ENCODE measurements around the gene GAB2.

The GAB2 gene

DNA sequence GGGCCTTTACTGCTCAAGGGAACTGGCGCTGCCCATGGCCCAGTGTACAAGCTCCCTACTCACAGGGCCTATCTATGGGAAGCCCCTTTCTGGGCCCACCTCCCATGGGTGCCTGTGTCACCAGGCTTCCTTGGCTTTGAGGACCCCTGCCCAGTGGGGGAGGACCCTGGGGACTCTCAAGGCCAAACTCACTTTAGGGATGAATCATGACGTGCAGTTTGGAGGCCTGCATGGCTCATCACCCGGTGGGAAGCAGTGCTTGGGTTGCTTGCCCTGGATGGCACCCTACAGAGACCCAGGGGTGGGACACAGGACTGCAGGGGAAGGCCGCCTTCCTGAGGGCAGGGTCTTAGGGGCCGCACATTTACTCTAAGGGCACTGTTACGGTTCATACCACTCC lies 245.7 kb downstream of the GAB2 start:
- DNase-seq: no peak

GRCh38 chr11:78170874-78171549 lies 246.6 kb downstream of the GAB2 start:
- no peak for DNase-seq

DNA sequence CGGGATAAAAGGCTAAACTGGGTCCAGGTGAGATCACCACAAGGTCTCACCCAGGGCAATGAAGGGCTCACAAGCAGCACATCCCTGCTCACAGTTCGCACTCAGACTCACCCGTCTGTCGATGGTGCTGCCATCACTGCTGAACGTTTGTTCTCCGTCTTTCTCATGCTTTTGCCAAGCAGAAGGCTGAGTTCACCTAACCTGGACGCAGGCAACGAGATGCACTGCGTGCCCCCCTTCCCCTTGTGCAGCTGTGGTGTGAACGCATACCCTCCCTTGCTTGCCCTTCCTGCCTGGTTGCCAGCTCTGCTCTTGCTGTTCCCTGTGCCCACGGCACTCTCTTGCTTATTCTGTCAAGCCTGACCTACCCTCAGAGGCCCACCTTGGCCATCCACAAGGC lies 247.2 kb downstream of the GAB2 start:
- no peak for DNase-seq

GRCh38 chr11:78168539-78169477 lies 248.8 kb downstream of the GAB2 start:
- no peak for DNase-seq

GRCh38 chr11:78166855-78167469 lies 250.7 kb downstream of the GAB2 start:
- DNase-seq: no peak

All from hematopoietic multipotent progenitor cell treated with erythropoietin and hydrocortisone succinate and interleukin-3 and kit ligand, for 6 days (in vitro differentiated cells).